Ovary (tissue), 9 donors: Measurements from ENCODE around the gene ATXN1. TPM values are rescaled to one million over a fixed set of nuclear protein-coding genes. Genes with fewer than 3 reads are reported as not detected.

Experiments
- DNase-seq, 5 donors: peaks; one replicate each; pipeline ENCODE4 v3.0.0-alpha.2; 2019 to 2020
- H3K27ac ChIP-seq, 2 donors: fragments of 200-600 bp; one replicate each; pipeline versions ENCODE4 v1.5.1 to v1.8.0; 2019 to 2022
- H3K27me3 ChIP-seq: fragments of 200-600 bp; one replicate; pipeline ENCODE4 v1.8.0; 2022
- H3K36me3 ChIP-seq: fragments of 200-600 bp; sonication (generic); one replicate; pipeline ENCODE4 v1.5.1; 2019
- H3K4me1 ChIP-seq: one replicate; pipeline ENCODE4 v1.8.1; 2013; ENCODE audit warnings: mild to moderate bottlenecking, moderate library complexity; ENCODE audit not compliant: insufficient read depth
- H3K4me3 ChIP-seq: fragments of 200-600 bp; sonication (generic); one replicate; pipeline ENCODE4 v1.5.1; 2017
- H3K9me3 ChIP-seq, 2 donors: fragments of 200-600 bp in 1 of 2; sonication (generic) in 1 of 2; one replicate each; pipeline versions ENCODE4 v1.5.1 to v1.8.1; 2013 to 2019; ENCODE audit warnings: mild to moderate bottlenecking in 1 of 2, moderate library complexity in 1 of 2
- CTCF ChIP-seq, 3 donors: fragments of 450-650 bp in 2 of 3; fragments of 200-600 bp in 1 of 3; IDR thresholded peaks; one replicate each; pipeline versions ENCODE4 v1.5.1 to v1.8.0; 2016 to 2022; ENCODE audit warnings: antibody characterized with exemption in 3 of 3, mild to moderate bottlenecking in 1 of 3
- EP300 ChIP-seq: sonication (generic); formaldehyde crosslinking; IDR thresholded peaks from one replicate; pipeline ENCODE4 v1.6.1; 2017; ENCODE audit warnings: antibody characterized with exemption
- POLR2A ChIP-seq: fragments of 450-650 bp; IDR thresholded peaks from one replicate; pipeline ENCODE4 v1.6.1; 2017; ENCODE audit warnings: antibody characterized with exemption, mild to moderate bottlenecking, moderate library complexity
- WGBS, 3 donors: extraction: QIAGEN DNeasy Blood & Tissue Kit in 1 of 3; methylation state at CpG; one replicate each; pipeline versions ENCODE4 v1.1.5 to v1.1.7; 2013 to 2017; 5-methylcytosine and 5-hydroxymethylcytosine counted together
- intact Hi-C, 4 donors: fragments of 100-400 bp; cut with DNase I; formaldehyde crosslinking; loops; one replicate each; pipeline versions ENCODE4 v1.11.0 to v1.15.1; 2022 to 2023
- polyA plus RNA-seq, 2 donors: library from polyadenylated mRNA; stranded (reverse); fragments of 200-250 nt in 1 of 2; fragments of 350-450 nt in 1 of 2; fragmentation: Illumina TruSeq in 1 of 2; extraction: RNeasy Lipid Tissue Mini Kit (QIAGEN cat#74804) in 1 of 2; gene quantifications; one replicate each; pipeline ENCODE4 v1.2.3, GENCODE V29; 2013 to 2014
- total RNA-seq, 7 donors: library from RNA; depleted of rRNA in 2 of 7; stranded (reverse); fragments of >200 nt in 2 of 7; fragmentation: NEBNext Ultra II Directional in 3 of 7; extraction: Animal tissue kit (Norgen Biotek cat#: 25700) in 3 of 7; gene quantifications; one replicate each; pipeline versions ENCODE4 v1.1.0 to v1.2.4, GENCODE V29; 2016 to 2023
- donor health status: DM: no; HTN: no; CAD: no; lungs with moderate emphysema.
- donor health status: DM: no; HTN: no; CAD: no.
- donor health status: Bipolar disorder and iron deficiency.
- donor health status: DM: yes; HTN: yes; CAD: no.
- donor health status: DM: no; HTN: no; CAD: no.
- donor health status: DM: yes; HTN: yes; CAD: no.

Gene ATXN1
- total and polyA plus RNA-seq, 9 donors = 7.3 to 38.2 (median 30.4) TPM

DNA sequence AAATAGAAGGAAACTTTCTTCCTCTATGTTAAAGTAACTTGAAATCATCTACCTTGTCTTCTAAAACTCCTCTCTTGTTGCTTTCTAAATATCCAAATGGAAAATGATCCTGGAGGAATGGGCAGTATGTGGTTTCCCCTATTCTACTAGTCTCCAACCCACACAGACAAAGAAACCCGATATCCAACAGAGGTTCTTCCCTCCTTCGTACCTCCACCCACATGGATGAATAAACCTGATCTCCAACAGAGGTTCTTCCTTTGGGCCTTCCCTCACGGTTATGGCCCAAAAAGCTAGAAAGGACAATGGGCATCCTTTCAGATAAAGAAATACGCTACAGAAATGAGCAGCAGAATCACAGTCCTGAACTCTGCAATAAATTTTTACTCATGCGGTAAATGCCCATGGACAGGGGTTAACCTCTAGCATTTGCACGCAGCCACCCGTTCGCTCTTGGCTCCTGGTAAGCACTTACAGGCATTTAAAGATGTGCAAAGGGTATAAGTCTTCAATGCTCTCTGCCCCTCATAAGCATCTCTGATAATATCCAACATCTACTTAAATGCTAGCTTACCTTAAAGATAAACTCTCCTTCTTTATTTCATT lies 392.0 kb downstream of the ATXN1 start:
- Histone ChIP-seq H3K27me3 (no peaks in the 10 kb centered on the region), H3K27ac (no peak overlapping the region), H3K36me3 (no peaks in the 10 kb centered on the region), H3K9me3 (no peaks in the 10 kb centered on the region), H3K4me1 (no peaks in the 10 kb centered on the region), H3K4me3 (no peak overlapping the region)
- no peak for DNase-seq
- TF ChIP-seq CTCF (IDR thresholded peaks at IDR 0.05) (no peak), EP300 (no peak), POLR2A (no peak)
- intact Hi-C loops = no loop called here
- 93 to 97% (median 96%) methylated on average over 8 of the region's 8 CpGs for WGBS, 3 donors

- TF ChIP-seq POLR2A (no peak), CTCF (IDR thresholded peaks at IDR 0.05) (no peak), EP300 (no peak)
- H3K9me3 ChIP-seq = no peaks in the 10 kb centered on the region
- intact Hi-C loops = no loop called here
- no peak for DNase-seq
- H3K27ac ChIP-seq = no peak overlapping the region
- no peaks in the 10 kb centered on the region for H3K36me3 ChIP-seq
- H3K27me3 ChIP-seq = no peaks in the 10 kb centered on the region
- H3K4me1 ChIP-seq = no peaks in the 10 kb centered on the region
- 94 to 100% (median 94%) methylated on average over 3 of the region's 3 CpGs for WGBS, 3 donors
- no peak overlapping the region for H3K4me3 ChIP-seq
Measured at GRCh38 chr6:16367571-16367970, 393.7 kb downstream of the ATXN1 start.

- Histone ChIP-seq H3K9me3 (no peaks in the 10 kb centered on the region), H3K27me3 (no peaks in the 10 kb centered on the region), H3K4me3 (no peak overlapping the region), H3K27ac (no peak overlapping the region), H3K4me1 (peaks cover 5% of the 10 kb centered on the region), H3K36me3 (no peaks in the 10 kb centered on the region)
- TF ChIP-seq EP300 (no peak), POLR2A (no peak), CTCF (IDR thresholded peaks at IDR 0.05) (no peak)
- no peak for DNase-seq
- 97% methylated on average over 4 of the region's 4 CpGs for WGBS, 3 donors
- intact Hi-C loops = no loop called here
Measured at GRCh38 chr6:16363749-16364148, 397.5 kb downstream of the ATXN1 start.

DNA sequence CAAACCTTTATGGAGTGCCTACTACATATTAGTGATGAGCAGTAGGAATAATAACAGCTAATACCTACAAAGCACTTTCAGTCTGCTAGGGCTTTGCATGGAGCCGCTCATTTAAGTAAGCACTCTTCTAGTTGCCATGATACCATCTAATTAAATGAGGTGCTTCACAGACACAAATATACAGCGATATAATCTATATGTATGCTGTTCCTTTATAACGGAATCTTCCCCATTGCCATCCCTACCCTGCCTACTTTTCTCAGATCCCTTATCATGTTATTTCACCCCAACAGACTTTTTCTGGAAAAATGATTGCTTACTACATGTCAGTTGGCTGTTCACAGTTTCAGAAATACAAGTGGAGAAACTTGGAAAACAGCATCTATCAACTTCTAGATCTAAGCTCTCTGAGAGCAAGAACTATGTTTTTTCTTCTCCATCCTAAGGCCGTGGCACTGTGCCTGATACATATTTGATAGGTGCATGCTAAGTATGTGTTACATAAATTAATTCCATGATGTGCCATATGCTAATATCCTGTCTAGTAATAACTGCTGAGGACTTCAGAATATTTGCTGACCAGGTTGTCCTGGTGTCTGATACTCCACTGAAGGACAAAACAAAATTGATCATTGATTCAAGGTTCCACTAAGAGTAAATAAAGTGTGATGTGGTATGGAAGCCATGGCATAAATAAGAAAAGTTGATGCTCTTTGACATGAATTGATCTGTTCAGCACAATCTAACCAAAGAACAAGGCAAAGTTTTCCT lies 398.3 kb downstream of the ATXN1 start:
- 94 to 96% (median 94%) methylated on average over 4 of the region's 4 CpGs for WGBS, 3 donors
- Histone ChIP-seq H3K27me3 (no peaks in the 10 kb centered on the region), H3K4me1 (peaks cover 5% of the 10 kb centered on the region), H3K4me3 (no peak overlapping the region), H3K36me3 (no peaks in the 10 kb centered on the region), H3K27ac (no peak overlapping the region), H3K9me3 (no peaks in the 10 kb centered on the region)
- DNase-seq = no peak
- intact Hi-C loops = no loop called here
- TF ChIP-seq EP300 = no peak
- TF ChIP-seq POLR2A = no peak
- TF ChIP-seq CTCF (IDR thresholded peaks at IDR 0.05) = no peak
